GM12878 (cell line): ENCODE results near the gene SRSF1. TPM values are rescaled to one million over a fixed set of nuclear protein-coding genes. Genes with fewer than 3 reads are reported as not detected.

Source experiments
- ATAC-seq: fragments of 200-7000 bp; cut with Tn5 transposase; 3 replicates; pipeline ENCODE4 v1.9.1; 2020; ENCODE audit warnings: mild to moderate bottlenecking, moderate library complexity
- BruUV-seq: library from RNA; stranded (reverse); fragments of 400-500 nt; replicated peaks from 2 replicates; lab custom pipeline; 2021; lab: Mats Ljungman, UMichigan
- CTCF ChIA-PET: fragments of 300-600 bp; sonication (Branson Sonifier 250); formaldehyde crosslinking; extraction: SDS; loops from one replicate; lab custom pipeline; 2021; ENCODE audit warnings: inconsistent platforms; lab: Yijun Ruan, JAX
- POLR2A ChIA-PET: fragments of 350-600 bp; formaldehyde crosslinking; extraction: SDS; loops from one replicate; lab custom pipeline; 2021; ENCODE audit warnings: inconsistent platforms; lab: Charles Lee
- RAD21 ChIA-PET: fragments of 300-600 bp; sonication (Branson Sonifier 250); formaldehyde crosslinking; loops from one replicate; lab custom pipeline; 2023; ENCODE audit warnings: antibody characterized with exemption; ENCODE audit not compliant: unreplicated experiment; lab: Charles Lee
- SMC1A ChIA-PET: fragments of 300-600 bp; sonication (Branson Sonifier 250); formaldehyde crosslinking; loops from one replicate; lab custom pipeline; 2023; ENCODE audit not compliant: unreplicated experiment, uncharacterized antibody; lab: Charles Lee
- DNase-seq: peaks from one replicate; pipeline ENCODE4 v3.0.0-alpha.2; 2011; ENCODE audit warnings: low read depth, low spot score
- FAIRE-seq: peaks from 3 replicates; lab custom pipeline; 2011; peaks lifted over from hg19 to GRCh38; lab: Jason Lieb, UNC
- H2AFZ ChIP-seq: 2 replicates; pipeline ENCODE4 v1.6.0; 2011; ENCODE audit warnings: low read depth, low read length, control low read depth; ENCODE audit not compliant: control insufficient read depth
- H3K27ac ChIP-seq: 2 replicates; pipeline ENCODE4 v1.5.1; 2011; ENCODE audit warnings: control low read depth; ENCODE audit not compliant: control insufficient read depth, insufficient read depth
- H3K27me3 ChIP-seq, 2 experiments: replicated peaks in 1 of 2; 2 replicates each; pipeline versions ENCODE4 v1.6.0 to v1.6.1; 2011; ENCODE audit warnings: low read length in 1 of 2; ENCODE audit not compliant: control insufficient read depth in 2 of 2, insufficient read depth in 2 of 2
- H3K36me3 ChIP-seq, 2 experiments: 2 replicates each; pipeline ENCODE4 v1.5.1; 2011; ENCODE audit warnings: low read length in 1 of 2; ENCODE audit not compliant: control insufficient read depth in 2 of 2, insufficient read depth in 2 of 2
- H3K4me1 ChIP-seq: 2 replicates; pipeline ENCODE4 v1.6.1; 2011; ENCODE audit warnings: mild to moderate bottlenecking, low read length, moderate library complexity, mixed read lengths; ENCODE audit not compliant: control insufficient read depth, insufficient read depth
- H3K4me2 ChIP-seq: 2 replicates; pipeline ENCODE4 v1.6.0; 2011; ENCODE audit warnings: control low read depth; ENCODE audit not compliant: control insufficient read depth, insufficient read depth
- H3K4me3 ChIP-seq: fragments of 200-600 bp; sonication (generic); 2 replicates; pipeline ENCODE4 v1.5.1; 2016
- H3K79me2 ChIP-seq: 2 replicates; pipeline ENCODE4 v1.6.0; 2011; ENCODE audit warnings: low read length; ENCODE audit not compliant: control insufficient read depth, insufficient read depth
- H3K9ac ChIP-seq: 2 replicates; pipeline ENCODE4 v1.8.0; 2011; ENCODE audit warnings: low read length, control low read depth, mixed read lengths; ENCODE audit not compliant: control insufficient read depth, insufficient read depth
- H3K9me3 ChIP-seq: replicated peaks from 3 replicates; pipeline ENCODE4 v1.5.1; 2011; ENCODE audit warnings: mild to moderate bottlenecking, low read length; ENCODE audit not compliant: control insufficient read depth, insufficient read depth
- H4K20me1 ChIP-seq: 2 replicates; pipeline ENCODE4 v1.6.0; 2011; ENCODE audit not compliant: control insufficient read depth, insufficient read depth
- EP300 ChIP-seq, 2 experiments: fragments of 150-350 bp in 1 of 2; IDR thresholded peaks; 2 replicates each; pipeline ENCODE4 v1.6.1; 2011 to 2012; ENCODE audit warnings: low read depth in 2 of 2, low read length in 2 of 2, borderline replicate concordance in 1 of 2, improper control_type of control experiment in 1 of 2, inconsistent platforms in 1 of 2; ENCODE audit not compliant: control insufficient read depth in 1 of 2
- FOXK2 ChIP-seq: fragments of 450-650 bp; IDR thresholded peaks from 2 replicates; pipeline ENCODE4 v1.6.1; 2017; ENCODE audit warnings: mild to moderate bottlenecking, moderate library complexity
- HCFC1 ChIP-seq: fragments of 150-350 bp; IDR thresholded peaks from 2 replicates; pipeline ENCODE4 v1.6.1; 2014; ENCODE audit warnings: low read length
- MYC ChIP-seq: IDR thresholded peaks from 2 replicates; pipeline ENCODE4 v1.6.1; 2011; ENCODE audit warnings: mild to moderate bottlenecking, low read length, moderate library complexity, inconsistent platforms; ENCODE audit not compliant: insufficient read depth, insufficient replicate concordance, insufficient read length, severe bottlenecking
- NR2F1 ChIP-seq: fragments of 450-650 bp; conservative IDR thresholded peaks from 2 replicates; pipeline ENCODE4 v1.6.1; 2017; ENCODE audit warnings: mild to moderate bottlenecking
- SMAD1 ChIP-seq: fragments of 450-650 bp; IDR thresholded peaks from 2 replicates; pipeline ENCODE4 v1.6.1; 2018; ENCODE audit warnings: mild to moderate bottlenecking, low read depth; ENCODE audit not compliant: partially characterized antibody
- TCF3 ChIP-seq: IDR thresholded peaks from 2 replicates; pipeline ENCODE4 v1.6.1; 2012; ENCODE audit warnings: low read depth, mild to moderate bottlenecking, low read length, borderline replicate concordance; ENCODE audit not compliant: insufficient read depth
- WGBS: methylation state at CpG from one replicate; pipeline ENCODE4 v1.1.6; 2016; ENCODE audit warnings: low lambda C conversion rate; ENCODE audit not compliant: insufficient replicate concordance, insufficient coverage; ENCODE audit errors: missing lambda C conversion rate; 5-methylcytosine and 5-hydroxymethylcytosine counted together
- in situ Hi-C: fragments of 300-500 bp; cut with MboI; formaldehyde crosslinking; loops from 9 replicates; pipeline ENCODE4 v1.14.3; 2018; ENCODE audit warnings: mixed read lengths
- intact Hi-C: fragments of 100-400 bp; cut with micrococcal nuclease; formaldehyde crosslinking; loops from one replicate; pipeline ENCODE4 v1.14.2; 2022; ENCODE audit not compliant: unreplicated experiment
- polyA plus RNA-seq, 11 experiments: library from polyadenylated mRNA; depleted of rRNA in 4 of 11; unstranded in 6 of 11; stranded (reverse) in 5 of 11; fragments of >200 nt; fragmentation: Nextera tagmentation in 4 of 11; fragmentation: Illumina TruSeq in 1 of 11; extraction: Ambion mirVana in 4 of 11; extraction: Trizol in 1 of 11; gene quantifications; 1 replicate in 1 of 11; 2 replicates in 10 of 11; pipeline versions ENCODE4 v1.2.1 to v1.2.3, GENCODE V29; 2011 to 2016; ENCODE audit warnings: inconsistent platforms in 2 of 11, missing spikeins in 2 of 11, low read depth in 1 of 11
- total RNA-seq, 4 experiments: library from RNA; depleted of rRNA in 3 of 4; stranded (reverse); fragments of >200 nt in 3 of 4; fragmentation: Illumina TruSeq in 1 of 4; extraction: Trizol in 1 of 4; gene quantifications; 2 replicates each; pipeline versions ENCODE4 v1.2.1 to v1.2.3, GENCODE V29; 2013 to 2021
- TF ChIP-seq, protein P1 (sequence below), 3 experiments: IDR thresholded peaks in 2 of 3; conservative IDR thresholded peaks in 1 of 3; 2 replicates each; pipeline ENCODE4 v1.5.1; 2011; ENCODE audit warnings: low read depth in 3 of 3, low read length in 3 of 3, mild to moderate bottlenecking in 3 of 3, control low read depth in 2 of 3, moderate library complexity in 2 of 3, inconsistent platforms in 1 of 3, mixed read lengths in 1 of 3; ENCODE audit not compliant: control insufficient read depth in 2 of 3, insufficient read depth in 1 of 3; ENCODE audit errors: extremely low read depth in 1 of 3
- TF ChIP-seq, protein P2 (sequence below): fragments of 450-650 bp; IDR thresholded peaks from 2 replicates; pipeline ENCODE4 v1.6.1; 2017; ENCODE audit warnings: low read depth, mild to moderate bottlenecking, moderate library complexity
- TF ChIP-seq, protein P3 (sequence below): fragments of 450-650 bp; IDR thresholded peaks from 2 replicates; pipeline ENCODE4 v1.6.1; 2016; ENCODE audit warnings: mild to moderate bottlenecking, moderate library complexity, borderline replicate concordance

SRSF1 gene
- total and polyA plus RNA-seq, 10 of the 15 experiments (the other 5 are each of a cell fraction or from before 2014, with no cell fraction given), result 101 to 474 (median 404) TPM

DNA sequence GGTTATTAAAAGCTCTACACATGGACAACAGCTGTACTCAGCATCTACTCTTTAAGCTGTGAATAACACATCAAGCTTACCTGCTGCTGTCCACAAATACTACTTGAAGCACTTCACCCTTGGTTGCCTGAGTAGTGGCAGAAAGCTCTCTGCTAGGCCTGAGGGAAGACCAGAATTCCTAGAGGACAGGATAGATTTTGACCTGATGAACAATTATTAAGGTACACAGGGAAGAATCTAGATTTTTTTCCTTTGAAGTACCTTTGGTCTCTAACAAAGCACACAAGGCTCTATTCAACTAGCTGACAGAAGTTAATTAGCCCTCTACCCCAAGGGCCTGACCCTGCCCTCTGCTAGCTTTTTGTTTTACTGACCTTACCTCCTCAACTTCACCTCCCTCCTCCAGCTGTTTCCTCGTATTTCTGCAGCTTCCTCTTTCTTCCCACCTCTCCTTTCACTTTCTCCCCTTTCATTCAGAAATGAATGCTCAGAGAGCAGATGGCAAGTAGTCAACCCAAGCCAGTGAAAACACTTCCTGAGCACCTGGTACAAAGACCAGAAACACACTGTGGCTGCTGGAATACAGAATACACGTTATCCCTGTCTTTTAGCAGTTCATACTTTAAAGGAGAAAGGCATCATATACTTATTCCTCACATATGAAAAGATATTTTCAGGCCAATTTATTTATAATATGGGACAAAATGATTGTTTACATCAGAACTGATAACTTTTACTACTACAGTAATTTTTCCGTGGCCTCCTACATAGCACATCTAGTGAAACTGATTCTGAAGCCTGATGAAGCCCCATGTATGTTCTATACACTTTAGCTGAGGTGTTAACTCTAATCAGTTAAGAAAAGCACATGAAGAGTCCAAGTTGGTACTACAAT, 13.3 kb downstream of the SRSF1 start:
- Histone ChIP-seq H3K79me2 (no peaks in the 10 kb centered on the region; the same call in 1 of the 2 replicates), H4K20me1 (no peaks in the 10 kb centered on the region), H3K27ac (no peak overlapping the region; the same call in 1 of the 2 replicates), H3K4me3 (no peak overlapping the region), H3K36me3 (peaks cover 0 to 16% of the 10 kb centered on the region in 2 experiments; a peak in 3 of 4 replicates), H3K4me2 (peak overlapping the region; percentile 51), H2AFZ (no peak overlapping the region), H3K9me3 (no peaks in the 10 kb centered on the region), H3K27me3 (no peaks in the 10 kb centered on the region), H3K4me1 (peaks cover 22% of the 10 kb centered on the region), H3K9ac (no peak overlapping the region)
- CTCF ChIA-PET, result interaction anchor here (0.7 to 19.6 kb wide), 19 partner anchors 9 to 160 kb away, joined by 3 to 708 read pairs (median 4); partner anchors contain the start of genes MRPS23 and SRSF1
- peak; percentile 35 for FAIRE-seq
- in situ Hi-C loops (loop anchor here (10.0 kb wide), 1 partner anchor 99 kb away; no protein-coding TSS in a partner anchor), intact Hi-C loops (loop anchor here (2.0 kb wide), 1 partner anchor 101 kb away; no protein-coding TSS in a partner anchor)
- BruUV-seq, result no TSS peak
- RAD21 ChIA-PET, result interaction anchor here (0.7 to 12.2 kb wide), 20 partner anchors 6 to 144 kb away, joined by 3 to 239 read pairs (median 4); partner anchors contain the start of genes MRPS23 and SRSF1
- DNase-seq, result no peak
- POLR2A ChIA-PET, result interaction anchor here (0.9 to 1.8 kb wide), 5 partner anchors 8 to 145 kb away, joined by 3 to 9 read pairs (median 4); no protein-coding TSS in a partner anchor
- peak; percentile 29 for ATAC-seq
- 20% methylated on average over 3 of the region's 3 CpGs for WGBS
- SMC1A ChIA-PET, result interaction anchor here (0.5 to 12.0 kb wide), 23 partner anchors 8 to 144 kb away, joined by 3 to 341 read pairs (median 5); partner anchors contain the start of gene MRPS23
- TF ChIP-seq NR2F1 (peak; percentile 85), MYC (no peak), HCFC1 (no peak), TCF3 (0 out of 2 replicates have a peak, but pooled peaks have one; percentile 62), SMAD1 (no peak), FOXK2 (no peak), EP300 (IDR thresholded peaks at IDR 0.05; ENCODE audit: borderline replicate concordance in 1 of 2, control insufficient read depth in 1 of 2, low read depth in 2 of 2, low read length in 2 of 2) (no peak; a peak in 1 of 4 replicates)
- TF ChIP-seq, protein P1, sequence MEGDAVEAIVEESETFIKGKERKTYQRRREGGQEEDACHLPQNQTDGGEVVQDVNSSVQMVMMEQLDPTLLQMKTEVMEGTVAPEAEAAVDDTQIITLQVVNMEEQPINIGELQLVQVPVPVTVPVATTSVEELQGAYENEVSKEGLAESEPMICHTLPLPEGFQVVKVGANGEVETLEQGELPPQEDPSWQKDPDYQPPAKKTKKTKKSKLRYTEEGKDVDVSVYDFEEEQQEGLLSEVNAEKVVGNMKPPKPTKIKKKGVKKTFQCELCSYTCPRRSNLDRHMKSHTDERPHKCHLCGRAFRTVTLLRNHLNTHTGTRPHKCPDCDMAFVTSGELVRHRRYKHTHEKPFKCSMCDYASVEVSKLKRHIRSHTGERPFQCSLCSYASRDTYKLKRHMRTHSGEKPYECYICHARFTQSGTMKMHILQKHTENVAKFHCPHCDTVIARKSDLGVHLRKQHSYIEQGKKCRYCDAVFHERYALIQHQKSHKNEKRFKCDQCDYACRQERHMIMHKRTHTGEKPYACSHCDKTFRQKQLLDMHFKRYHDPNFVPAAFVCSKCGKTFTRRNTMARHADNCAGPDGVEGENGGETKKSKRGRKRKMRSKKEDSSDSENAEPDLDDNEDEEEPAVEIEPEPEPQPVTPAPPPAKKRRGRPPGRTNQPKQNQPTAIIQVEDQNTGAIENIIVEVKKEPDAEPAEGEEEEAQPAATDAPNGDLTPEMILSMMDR (IDR thresholded peaks at IDR 0.05 in 2 of 3, conservative IDR thresholded peaks at IDR 0.05 in 1 of 3; ENCODE audit: control insufficient read depth in 2 of 3, extremely low read depth in 1 of 3, insufficient read depth in 1 of 3, low read depth in 3 of 3, low read length in 3 of 3), result no peak
- TF ChIP-seq, protein P2, sequence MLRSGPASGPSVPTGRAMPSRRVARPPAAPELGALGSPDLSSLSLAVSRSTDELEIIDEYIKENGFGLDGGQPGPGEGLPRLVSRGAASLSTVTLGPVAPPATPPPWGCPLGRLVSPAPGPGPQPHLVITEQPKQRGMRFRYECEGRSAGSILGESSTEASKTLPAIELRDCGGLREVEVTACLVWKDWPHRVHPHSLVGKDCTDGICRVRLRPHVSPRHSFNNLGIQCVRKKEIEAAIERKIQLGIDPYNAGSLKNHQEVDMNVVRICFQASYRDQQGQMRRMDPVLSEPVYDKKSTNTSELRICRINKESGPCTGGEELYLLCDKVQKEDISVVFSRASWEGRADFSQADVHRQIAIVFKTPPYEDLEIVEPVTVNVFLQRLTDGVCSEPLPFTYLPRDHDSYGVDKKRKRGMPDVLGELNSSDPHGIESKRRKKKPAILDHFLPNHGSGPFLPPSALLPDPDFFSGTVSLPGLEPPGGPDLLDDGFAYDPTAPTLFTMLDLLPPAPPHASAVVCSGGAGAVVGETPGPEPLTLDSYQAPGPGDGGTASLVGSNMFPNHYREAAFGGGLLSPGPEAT, result no peak
- TF ChIP-seq, protein P3, sequence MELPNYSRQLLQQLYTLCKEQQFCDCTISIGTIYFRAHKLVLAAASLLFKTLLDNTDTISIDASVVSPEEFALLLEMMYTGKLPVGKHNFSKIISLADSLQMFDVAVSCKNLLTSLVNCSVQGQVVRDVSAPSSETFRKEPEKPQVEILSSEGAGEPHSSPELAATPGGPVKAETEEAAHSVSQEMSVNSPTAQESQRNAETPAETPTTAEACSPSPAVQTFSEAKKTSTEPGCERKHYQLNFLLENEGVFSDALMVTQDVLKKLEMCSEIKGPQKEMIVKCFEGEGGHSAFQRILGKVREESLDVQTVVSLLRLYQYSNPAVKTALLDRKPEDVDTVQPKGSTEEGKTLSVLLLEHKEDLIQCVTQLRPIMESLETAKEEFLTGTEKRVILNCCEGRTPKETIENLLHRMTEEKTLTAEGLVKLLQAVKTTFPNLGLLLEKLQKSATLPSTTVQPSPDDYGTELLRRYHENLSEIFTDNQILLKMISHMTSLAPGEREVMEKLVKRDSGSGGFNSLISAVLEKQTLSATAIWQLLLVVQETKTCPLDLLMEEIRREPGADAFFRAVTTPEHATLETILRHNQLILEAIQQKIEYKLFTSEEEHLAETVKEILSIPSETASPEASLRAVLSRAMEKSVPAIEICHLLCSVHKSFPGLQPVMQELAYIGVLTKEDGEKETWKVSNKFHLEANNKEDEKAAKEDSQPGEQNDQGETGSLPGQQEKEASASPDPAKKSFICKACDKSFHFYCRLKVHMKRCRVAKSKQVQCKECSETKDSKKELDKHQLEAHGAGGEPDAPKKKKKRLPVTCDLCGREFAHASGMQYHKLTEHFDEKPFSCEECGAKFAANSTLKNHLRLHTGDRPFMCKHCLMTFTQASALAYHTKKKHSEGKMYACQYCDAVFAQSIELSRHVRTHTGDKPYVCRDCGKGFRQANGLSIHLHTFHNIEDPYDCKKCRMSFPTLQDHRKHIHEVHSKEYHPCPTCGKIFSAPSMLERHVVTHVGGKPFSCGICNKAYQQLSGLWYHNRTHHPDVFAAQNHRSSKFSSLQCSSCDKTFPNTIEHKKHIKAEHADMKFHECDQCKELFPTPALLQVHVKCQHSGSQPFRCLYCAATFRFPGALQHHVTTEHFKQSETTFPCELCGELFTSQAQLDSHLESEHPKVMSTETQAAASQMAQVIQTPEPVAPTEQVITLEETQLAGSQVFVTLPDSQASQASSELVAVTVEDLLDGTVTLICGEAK, result no peak
